Lower leg skin (tissue), 3 donors: ENCODE results near the gene AP3D1.

Experiments used
- CTCF ChIP-seq, 3 donors: fragments of 450-650 bp; IDR thresholded peaks; one replicate each; pipeline ENCODE4 v1.5.1; 2016; ENCODE audit warnings: antibody characterized with exemption in 3 of 3, mild to moderate bottlenecking in 3 of 3, moderate library complexity in 2 of 3
- POLR2A ChIP-seq, 2 donors: fragments of 450-650 bp; IDR thresholded peaks; one replicate each; pipeline ENCODE4 v1.6.1; 2016 to 2017; ENCODE audit warnings: antibody characterized with exemption in 2 of 2, mild to moderate bottlenecking in 1 of 2, moderate library complexity in 1 of 2

- TF ChIP-seq CTCF (IDR thresholded peaks at IDR 0.05) (no peak), POLR2A (IDR thresholded peaks at IDR 0.05) (no peak)
Measured at GRCh38 chr19:2119921-2120785, 31.2 kb downstream of the AP3D1 start.
